ENCODE measurements around the gene COL15A1. TPM values are rescaled to one million over a fixed set of nuclear protein-coding genes. Genes with fewer than 3 reads are reported as not detected.

Gene COL15A1
- total and polyA plus RNA-seq, 2 of the 13 experiments (the other 11 are each of a cell fraction or from before 2014, with no cell fraction given), result not detected

GRCh38 chr9:98974994-98975712 is 31.4 kb downstream of the COL15A1 start (continued):
- TF ChIP-seq HOXA9 (CRISPR knock-in tag; IDR thresholded peaks at IDR 0.05; ENCODE audit: borderline replicate concordance) (no peak), ZBTB44 (CRISPR knock-in tag; IDR thresholded peaks at IDR 0.05) (no peak), SATB2 (CRISPR knock-in tag; IDR thresholded peaks at IDR 0.05) (no peak), ZSCAN25 (CRISPR knock-in tag; IDR thresholded peaks at IDR 0.05) (0 out of 2 replicates have a peak, but pooled peaks have one; percentile 32), ZNF687 (CRISPR knock-in tag; IDR thresholded peaks at IDR 0.05) (peak; percentile 54), SALL1 (CRISPR knock-in tag; IDR thresholded peaks at IDR 0.05) (peak; percentile 55; the same call in 1 of the 2 replicates), TCF7L2 (IDR thresholded peaks at IDR 0.05; ENCODE audit: low read depth, low read length) (no peak), NFKBIZ (CRISPR knock-in tag; IDR thresholded peaks at IDR 0.05) (no peak), ZNF512 (CRISPR knock-in tag; IDR thresholded peaks at IDR 0.05) (no peak), RXRA (CRISPR knock-in tag; IDR thresholded peaks at IDR 0.05) (0 out of 2 replicates have a peak, but pooled peaks have one; percentile 33), ZNF883 (CRISPR knock-in tag; IDR thresholded peaks at IDR 0.05; ENCODE audit: not compliant biosample characterization) (peak; percentile 37), ZFP91 (CRISPR knock-in tag; IDR thresholded peaks at IDR 0.05; ENCODE audit: borderline replicate concordance) (peak; percentile 37; the same call in 1 of the 2 replicates), ARID5B (CRISPR knock-in tag; IDR thresholded peaks at IDR 0.05) (0 out of 2 replicates have a peak, but pooled peaks have one; percentile 8), RNF2 (conservative IDR thresholded peaks at IDR 0.05; ENCODE audit: low read depth) (0 out of 2 replicates have a peak, but pooled peaks have one; percentile 31)
